Activated CD8-positive, alpha-beta T cell treated with anti-CD3 and anti-CD28 coated beads, Interleukin-2, amount 10 ng/mL, durations not matched to agents 7 days and 5 days (primary cell): ENCODE measurements around the gene PPM1H. TPM values are rescaled to one million over a fixed set of nuclear protein-coding genes. Genes with fewer than 3 reads are reported as not detected.
"Not testable (repeated sequence)": the region's sequence is repeated elsewhere in the genome, so short reads cannot be mapped to it uniquely, and the experiment has no call there.

Experiments used
- ATAC-seq: fragments of 150-1000 bp; cut with Tn5 transposase; one replicate; pipeline ENCODE4 v1.10.0; 2021; ENCODE audit warnings: moderate library complexity
- CTCF ChIA-PET: fragments of 350-600 bp; sonication (Branson Sonifier 250); formaldehyde crosslinking; loops from one replicate; lab custom pipeline; 2021; ENCODE audit warnings: antibody characterized with exemption; lab: Charles Lee
- POLR2A ChIA-PET: fragments of 350-600 bp; sonication (Branson Sonifier 250); formaldehyde crosslinking; loops from one replicate; lab custom pipeline; 2021; ENCODE audit warnings: antibody characterized with exemption; lab: Charles Lee
- DNase-seq: peaks from one replicate; pipeline ENCODE4 v3.0.0-alpha.2; 2020
- H3K27ac Mint-ChIP-seq: one replicate; pipeline ENCODE4 v1.8.0; 2021; ENCODE audit warnings: mild to moderate bottlenecking, mixed read lengths
- H3K27me3 Mint-ChIP-seq: one replicate; pipeline ENCODE4 v1.8.0; 2021; ENCODE audit warnings: low read depth, mixed read lengths
- H3K36me3 Mint-ChIP-seq: one replicate; pipeline ENCODE4 v1.8.0; 2021; ENCODE audit warnings: low read depth, mixed read lengths
- H3K4me1 Mint-ChIP-seq: one replicate; pipeline ENCODE4 v1.8.0; 2021; ENCODE audit warnings: low read depth, mixed read lengths
- H3K4me3 Mint-ChIP-seq: one replicate; pipeline ENCODE4 v1.8.0; 2021; ENCODE audit warnings: mild to moderate bottlenecking, mixed read lengths
- H3K9me3 Mint-ChIP-seq: one replicate; pipeline ENCODE4 v1.8.0; 2022; ENCODE audit warnings: mixed read lengths; ENCODE audit not compliant: insufficient read depth
- total RNA-seq, 2 experiments: library from RNA; stranded (reverse); gene quantifications; one replicate each; pipeline ENCODE4 v1.2.3, GENCODE V29; 2021

Gene PPM1H
- total RNA-seq, 2 experiments from 2014 or later, result not detected

GRCh38 chr12:62900686-62901272 lies 34.2 kb downstream of the PPM1H start:
- Mint-ChIP-seq H3K4me3 (no peak overlapping the region), H3K36me3 (no peaks in the 10 kb centered on the region)
- CTCF ChIA-PET, result interaction anchor here (0.6 kb wide), 1 partner anchor 240 kb away, joined by 3 read pairs; no protein-coding TSS in a partner anchor

DNA sequence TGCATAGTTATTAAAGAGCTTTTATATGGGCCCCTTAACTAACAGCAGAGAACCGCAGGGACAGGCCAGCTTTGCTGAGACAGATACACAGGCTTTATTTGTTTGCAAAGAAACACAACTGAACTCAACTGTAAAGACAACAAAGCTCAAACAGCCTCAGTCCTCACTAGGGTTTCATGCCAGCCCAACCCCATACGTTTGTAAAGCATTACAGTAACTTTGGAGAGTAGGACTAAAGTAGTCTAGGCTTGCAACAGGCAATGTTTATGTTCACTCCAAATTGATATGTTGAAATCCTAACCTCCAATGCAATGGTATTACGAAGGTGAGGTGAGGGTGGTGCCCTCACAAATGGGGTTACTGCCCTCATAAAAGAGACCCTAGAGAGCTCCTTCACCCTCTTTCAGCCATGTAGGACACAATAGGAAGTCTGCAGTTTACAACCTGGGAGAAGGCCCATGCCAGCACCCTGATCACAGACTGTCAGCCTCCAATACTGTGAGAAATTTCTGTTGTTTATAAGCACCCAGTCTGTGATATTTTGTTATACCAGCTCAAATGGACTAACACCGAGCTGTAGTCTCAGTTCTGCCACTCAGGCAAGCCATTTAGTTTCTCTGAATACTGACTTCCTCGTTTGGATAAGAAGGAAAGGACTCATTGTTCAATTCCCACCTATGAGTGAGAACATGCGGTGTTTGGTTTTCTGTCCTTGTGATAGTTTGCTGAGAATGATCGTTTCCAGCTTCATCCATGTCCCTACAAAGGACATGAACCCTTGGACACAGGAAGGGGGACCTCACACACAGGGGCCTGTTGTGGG lies 35.2 kb downstream of the PPM1H start:
- Mint-ChIP-seq H3K9me3 (no peaks in the 10 kb centered on the region), H3K4me3 (no peak overlapping the region), H3K36me3 (no peaks in the 10 kb centered on the region), H3K27ac (no peak overlapping the region), H3K27me3 (no peaks in the 10 kb centered on the region), H3K4me1 (no peaks in the 10 kb centered on the region)
- no peak for ATAC-seq
- ChIA-PET POLR2A (no interaction called here), CTCF (no interaction called here)
- DNase-seq, result no peak

More at GRCh38 chr12:62900686-62901272, 34.2 kb downstream of the PPM1H start:
- peaks cover 3% of the 10 kb centered on the region for H3K27me3 Mint-ChIP-seq
- H3K4me1 Mint-ChIP-seq, result no peaks in the 10 kb centered on the region
- DNase-seq (no peak), ATAC-seq (no peak)
- POLR2A ChIA-PET, result no interaction called here
- H3K9me3 Mint-ChIP-seq, result no peaks in the 10 kb centered on the region
- no peak overlapping the region for H3K27ac Mint-ChIP-seq

GRCh38 chr12:62898526-62898925 lies 36.4 kb downstream of the PPM1H start:
- no peaks in the 10 kb centered on the region for H3K36me3 Mint-ChIP-seq
- DNase-seq, result no peak
- no peak for ATAC-seq
- no peak overlapping the region for H3K27ac Mint-ChIP-seq
- no peak overlapping the region for H3K4me3 Mint-ChIP-seq
- H3K4me1 Mint-ChIP-seq, result no peaks in the 10 kb centered on the region
- no peaks in the 10 kb centered on the region for H3K27me3 Mint-ChIP-seq
- ChIA-PET CTCF (no interaction called here), POLR2A (no interaction called here)
- no peaks in the 10 kb centered on the region for H3K9me3 Mint-ChIP-seq

DNA sequence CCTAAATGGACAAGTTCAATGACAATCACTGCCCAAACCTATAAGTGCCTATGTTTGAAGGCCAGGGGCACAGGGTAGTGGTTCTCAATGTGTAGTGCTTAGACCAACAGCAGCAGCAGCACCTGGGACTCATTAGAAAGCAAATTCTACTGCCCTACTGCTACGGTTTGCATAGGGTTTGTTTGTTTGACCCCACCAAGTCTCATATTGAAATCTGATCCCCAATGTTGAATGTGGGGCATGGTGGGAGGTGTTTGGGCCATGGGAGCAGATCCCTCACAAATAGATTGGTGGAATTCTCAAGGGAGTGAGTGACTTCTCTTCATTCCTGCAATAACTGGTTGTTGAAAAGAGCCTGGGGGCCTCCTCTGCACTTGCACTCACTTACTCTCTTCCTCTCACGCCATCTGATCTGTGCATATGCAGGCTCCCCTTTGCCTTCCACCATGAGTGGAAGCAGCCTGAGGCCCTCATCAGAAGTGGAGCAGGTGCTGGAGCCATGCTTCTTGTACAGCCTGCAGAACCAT lies 39.5 kb downstream of the PPM1H start:
- ChIA-PET CTCF (no interaction called here), POLR2A (no interaction called here)
- Mint-ChIP-seq H3K4me1 (no peaks in the 10 kb centered on the region), H3K27ac (no peak overlapping the region), H3K9me3 (no peaks in the 10 kb centered on the region), H3K27me3 (no peaks in the 10 kb centered on the region), H3K4me3 (no peak overlapping the region), H3K36me3 (no peaks in the 10 kb centered on the region)
- ATAC-seq (no peak), DNase-seq (no peak)

- no peak overlapping the region for H3K4me3 Mint-ChIP-seq
- H3K27ac Mint-ChIP-seq, result no peak overlapping the region
- H3K4me1 Mint-ChIP-seq, result no peaks in the 10 kb centered on the region
- no peak for DNase-seq
- no peak for ATAC-seq
- H3K27me3 Mint-ChIP-seq, result no peaks in the 10 kb centered on the region
- no peaks in the 10 kb centered on the region for H3K36me3 Mint-ChIP-seq
- no peaks in the 10 kb centered on the region for H3K9me3 Mint-ChIP-seq
- ChIA-PET CTCF (no interaction called here), POLR2A (interaction anchor here (0.8 kb wide), 1 partner anchor 392 kb away, joined by 4 read pairs; no protein-coding TSS in a partner anchor)
Observed at GRCh38 chr12:62893276-62893675, 41.7 kb downstream of the PPM1H start.

GRCh38 chr12:62891805-62892549 lies 43.0 kb downstream of the PPM1H start:
- ATAC-seq, result no peak
- no peaks in the 10 kb centered on the region for H3K4me1 Mint-ChIP-seq
- no peak overlapping the region for H3K27ac Mint-ChIP-seq
- no peaks in the 10 kb centered on the region for H3K27me3 Mint-ChIP-seq
- DNase-seq, result no peak
- ChIA-PET POLR2A (no interaction called here), CTCF (no interaction called here)
- no peaks in the 10 kb centered on the region for H3K9me3 Mint-ChIP-seq
- no peak overlapping the region for H3K4me3 Mint-ChIP-seq
- no peaks in the 10 kb centered on the region for H3K36me3 Mint-ChIP-seq

- ATAC-seq (no peak), DNase-seq (no peak)
- Mint-ChIP-seq H3K4me1 (no peaks in the 10 kb centered on the region), H3K27ac (no peak overlapping the region), H3K9me3 (no peaks in the 10 kb centered on the region), H3K4me3 (no peak overlapping the region), H3K36me3 (no peaks in the 10 kb centered on the region), H3K27me3 (no peaks in the 10 kb centered on the region)
- CTCF ChIA-PET, result no interaction called here
- POLR2A ChIA-PET, result no interaction called here
Observed at GRCh38 chr12:62888454-62889110, 46.4 kb downstream of the PPM1H start.

GRCh38 chr12:62886796-62887195 lies 48.2 kb downstream of the PPM1H start:
- DNase-seq (no peak), ATAC-seq (no peak)
- no peaks in the 10 kb centered on the region for H3K9me3 Mint-ChIP-seq
- H3K27me3 Mint-ChIP-seq, result no peaks in the 10 kb centered on the region
- H3K4me3 Mint-ChIP-seq, result no peak overlapping the region
- CTCF ChIA-PET, result no interaction called here
- no peak overlapping the region for H3K27ac Mint-ChIP-seq
- H3K36me3 Mint-ChIP-seq, result no peaks in the 10 kb centered on the region
- POLR2A ChIA-PET, result interaction anchor here (0.5 kb wide), 1 partner anchor 48 kb away, joined by 3 read pairs; no protein-coding TSS in a partner anchor
- no peaks in the 10 kb centered on the region for H3K4me1 Mint-ChIP-seq

- Mint-ChIP-seq H3K9me3 (no peaks in the 10 kb centered on the region), H3K36me3 (no peaks in the 10 kb centered on the region), H3K27me3 (no peaks in the 10 kb centered on the region), H3K27ac (no peak overlapping the region), H3K4me1 (no peaks in the 10 kb centered on the region), H3K4me3 (no peak overlapping the region)
- ChIA-PET CTCF (no interaction called here), POLR2A (no interaction called here)
- no peak for DNase-seq
- no peak for ATAC-seq
Observed at GRCh38 chr12:62885242-62885641, 49.7 kb downstream of the PPM1H start.

DNA sequence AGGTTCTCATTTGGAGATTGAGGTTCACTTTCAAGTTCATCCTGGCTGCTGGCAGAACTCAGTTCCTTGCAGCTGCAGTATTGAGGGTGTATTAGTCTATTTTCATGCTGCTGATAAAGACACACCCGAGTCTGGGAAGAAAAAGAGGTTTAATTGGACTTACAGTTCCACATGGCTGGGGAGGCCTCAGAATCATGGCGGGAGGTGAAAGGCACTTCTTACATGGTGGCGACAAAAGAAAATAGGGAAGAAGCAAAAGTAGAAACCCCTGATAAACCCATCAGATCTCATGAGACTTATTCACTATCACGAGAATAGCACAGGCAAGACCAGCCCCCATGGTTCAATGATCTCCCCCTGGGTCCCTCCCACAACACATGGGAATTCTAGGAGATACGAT lies 50.1 kb downstream of the PPM1H start:
- H3K4me1 Mint-ChIP-seq, POLR2A ChIA-PET, DNase-seq: not testable (repeated sequence)

GRCh38 chr12:62882696-62883095 lies 52.3 kb downstream of the PPM1H start:
- H3K27ac Mint-ChIP-seq, result no peak overlapping the region
- no peaks in the 10 kb centered on the region for H3K27me3 Mint-ChIP-seq
- H3K4me3 Mint-ChIP-seq, result no peak overlapping the region
- ChIA-PET CTCF (no interaction called here), POLR2A (no interaction called here)
- no peak for DNase-seq
- no peaks in the 10 kb centered on the region for H3K9me3 Mint-ChIP-seq
- H3K36me3 Mint-ChIP-seq, result no peaks in the 10 kb centered on the region
- no peaks in the 10 kb centered on the region for H3K4me1 Mint-ChIP-seq
- ATAC-seq, result no peak

More for the DNA sequence above, 50.1 kb downstream of the PPM1H start:
- H3K27me3 Mint-ChIP-seq, ATAC-seq, CTCF ChIA-PET, H3K9me3 Mint-ChIP-seq, H3K36me3 Mint-ChIP-seq, H3K4me3 Mint-ChIP-seq, H3K27ac Mint-ChIP-seq: not testable (repeated sequence)
